CD4-positive, alpha-beta T cell treated with Interleukin-21 for 1 hour (primary cell): ENCODE data around the gene MFN1.
A peak's percentile ranks its signal among the peaks of the same experiment; 100 is the strongest.
"Not testable (repeated sequence)": the region's sequence is repeated elsewhere in the genome, so short reads cannot be mapped to it uniquely, and the experiment has no call there.

Experiments
- DNase-seq: peaks from one replicate; pipeline ENCODE4 v3.0.0-alpha.2; 2020

Gene MFN1

DNA sequence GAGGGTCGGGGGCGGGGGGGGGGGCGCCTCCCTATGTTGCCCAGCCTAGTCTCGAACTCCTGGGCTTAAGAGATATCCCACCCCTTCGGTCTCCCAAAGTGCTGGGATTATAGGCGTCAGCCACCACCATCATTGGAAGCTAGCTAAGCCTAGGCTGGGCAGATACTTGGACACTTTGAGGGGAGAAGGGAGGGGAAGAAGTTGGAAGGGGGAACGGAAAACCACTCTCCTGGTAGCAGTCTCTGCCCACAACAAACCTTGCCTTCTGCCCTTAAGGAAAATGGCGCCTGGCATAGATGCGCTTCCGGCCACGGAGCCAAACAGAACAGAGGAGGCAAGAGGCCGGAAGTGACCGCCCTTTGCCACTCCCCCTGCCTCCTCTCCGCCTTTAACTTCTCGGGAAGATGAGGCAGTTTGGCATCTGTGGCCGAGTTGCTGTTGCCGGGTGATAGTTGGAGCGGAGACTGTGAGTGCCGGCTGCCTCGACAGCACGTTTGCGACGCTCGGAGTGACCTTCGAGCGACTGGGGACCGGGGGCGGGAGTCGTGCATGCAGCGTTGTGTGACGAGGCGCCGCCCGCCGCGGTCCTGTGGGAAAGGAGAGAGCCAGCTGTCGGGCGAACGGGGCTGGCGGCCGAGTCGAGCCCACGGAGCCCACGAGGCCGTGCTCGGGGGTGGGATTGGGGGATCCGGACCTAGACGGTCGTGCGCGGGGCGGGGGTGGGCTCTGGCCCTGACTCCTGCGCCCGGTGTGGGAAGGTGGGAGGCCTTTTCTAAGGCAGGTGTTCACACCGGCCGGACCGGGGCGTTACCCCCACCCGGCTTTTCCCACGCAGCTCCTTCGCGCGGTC, at the start of gene MFN1:
Gene MFN1, plus strand, starts transcription at position 365 of the 850 bp plus-strand sequence. CDS start 1,143 bp downstream, outside the sequence.
- DNase-seq = peak; percentile 92

DNA sequence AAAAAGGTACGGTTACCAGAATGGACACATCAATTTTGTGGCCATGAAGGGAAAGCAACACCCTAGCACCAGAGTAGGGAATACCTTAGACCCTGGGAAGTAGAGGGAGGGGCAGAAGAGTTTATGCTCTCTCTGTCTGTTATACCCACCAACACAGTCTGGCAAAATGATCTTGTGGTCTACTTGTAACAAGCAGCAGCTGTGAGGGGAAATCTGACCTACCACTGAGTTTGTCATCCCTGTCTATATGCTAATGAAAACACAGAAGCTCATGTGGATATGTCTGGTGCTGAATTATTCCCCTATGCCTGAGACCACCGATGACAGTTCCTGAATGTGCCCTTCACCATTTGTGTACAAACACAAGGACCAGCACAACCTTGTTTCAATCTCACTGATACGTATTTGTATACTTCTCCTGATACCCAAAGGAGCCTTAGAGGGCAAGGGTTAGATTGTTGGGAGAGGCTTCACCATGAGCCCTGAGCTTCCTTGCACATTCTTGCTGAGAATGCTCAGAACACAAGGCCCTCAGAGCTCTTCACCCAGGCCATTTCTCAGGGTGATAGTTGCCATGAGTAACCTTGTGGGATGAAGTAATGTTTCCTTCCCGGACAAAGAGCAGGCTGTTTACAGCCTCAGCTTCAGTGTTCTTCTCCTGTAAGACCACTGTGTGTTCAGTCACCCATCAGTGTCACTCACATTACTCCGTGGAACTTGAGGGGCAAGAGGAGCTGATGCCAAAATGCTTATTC, 49.4 kb upstream of the MFN1 start:
- DNase-seq = no peak

DNA sequence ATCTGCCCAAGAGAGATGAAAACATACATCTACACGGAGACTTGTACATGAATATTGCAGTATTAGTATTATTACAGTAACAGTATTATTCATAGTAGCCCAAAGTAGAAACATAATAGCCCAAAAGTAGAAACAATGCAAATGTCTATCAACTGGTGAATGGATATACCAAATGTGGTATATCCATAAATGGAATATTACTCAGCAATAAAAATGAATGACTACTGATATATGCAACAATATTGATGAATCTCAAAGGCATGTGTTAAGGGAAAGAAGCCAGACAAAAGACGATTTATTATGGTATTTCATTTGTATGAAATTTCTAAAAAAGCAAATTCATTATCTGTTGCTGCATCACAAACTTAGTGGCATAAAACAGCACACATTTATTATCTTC, 48.2 kb upstream of the MFN1 start:
- DNase-seq = no peak

- DNase-seq = no peak
Measured at GRCh38 chr3:179299999-179300613, 47.4 kb upstream of the MFN1 start.

DNA sequence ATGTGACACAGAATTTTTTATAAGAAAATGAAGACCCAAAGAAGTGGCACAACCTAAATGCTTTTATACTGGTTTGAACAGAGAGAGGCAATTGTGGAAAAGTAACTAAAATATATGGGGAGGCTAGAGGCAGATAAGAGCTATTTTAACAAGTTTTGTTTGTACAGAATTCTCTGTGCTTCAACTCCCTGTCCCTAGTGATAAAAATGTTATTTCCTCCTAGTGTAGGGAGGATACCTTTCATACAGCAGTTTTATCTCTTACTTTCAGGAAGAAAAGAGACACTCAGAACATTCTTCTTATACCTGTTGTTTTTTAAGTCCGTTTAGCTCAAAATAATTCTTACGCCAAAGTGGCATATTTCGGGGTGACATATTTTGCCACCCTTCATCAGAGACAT, 45.9 kb upstream of the MFN1 start:
- DNase-seq = no peak

DNA sequence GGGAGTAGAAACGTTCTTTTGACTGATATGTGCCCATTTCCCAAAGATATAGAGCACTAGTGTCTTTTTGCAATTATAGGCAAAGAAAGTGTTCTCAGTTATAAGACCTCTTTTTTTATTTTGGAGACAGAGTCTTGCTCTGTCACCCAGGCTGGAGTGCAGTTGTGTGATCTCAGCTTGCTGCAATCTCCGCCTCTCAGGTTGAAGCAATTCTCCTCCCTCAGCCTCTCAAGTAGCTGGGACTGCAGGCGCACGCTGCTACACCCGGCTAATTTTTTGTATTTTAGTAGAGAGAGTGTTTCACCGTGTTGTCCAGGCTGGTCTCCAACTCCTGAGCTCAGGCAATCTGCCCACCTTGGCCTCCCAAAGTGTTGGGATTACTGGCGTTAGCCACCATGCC, 45.4 kb upstream of the MFN1 start:
- DNase-seq = no peak

- no peak for DNase-seq
Measured at GRCh38 chr3:179304605-179305004, 42.9 kb upstream of the MFN1 start.

- not testable (repeated sequence) for DNase-seq
Measured at GRCh38 chr3:179307362-179307761, 40.1 kb upstream of the MFN1 start.

- DNase-seq = no peak
Measured at GRCh38 chr3:179308001-179308400, 39.5 kb upstream of the MFN1 start.

DNA sequence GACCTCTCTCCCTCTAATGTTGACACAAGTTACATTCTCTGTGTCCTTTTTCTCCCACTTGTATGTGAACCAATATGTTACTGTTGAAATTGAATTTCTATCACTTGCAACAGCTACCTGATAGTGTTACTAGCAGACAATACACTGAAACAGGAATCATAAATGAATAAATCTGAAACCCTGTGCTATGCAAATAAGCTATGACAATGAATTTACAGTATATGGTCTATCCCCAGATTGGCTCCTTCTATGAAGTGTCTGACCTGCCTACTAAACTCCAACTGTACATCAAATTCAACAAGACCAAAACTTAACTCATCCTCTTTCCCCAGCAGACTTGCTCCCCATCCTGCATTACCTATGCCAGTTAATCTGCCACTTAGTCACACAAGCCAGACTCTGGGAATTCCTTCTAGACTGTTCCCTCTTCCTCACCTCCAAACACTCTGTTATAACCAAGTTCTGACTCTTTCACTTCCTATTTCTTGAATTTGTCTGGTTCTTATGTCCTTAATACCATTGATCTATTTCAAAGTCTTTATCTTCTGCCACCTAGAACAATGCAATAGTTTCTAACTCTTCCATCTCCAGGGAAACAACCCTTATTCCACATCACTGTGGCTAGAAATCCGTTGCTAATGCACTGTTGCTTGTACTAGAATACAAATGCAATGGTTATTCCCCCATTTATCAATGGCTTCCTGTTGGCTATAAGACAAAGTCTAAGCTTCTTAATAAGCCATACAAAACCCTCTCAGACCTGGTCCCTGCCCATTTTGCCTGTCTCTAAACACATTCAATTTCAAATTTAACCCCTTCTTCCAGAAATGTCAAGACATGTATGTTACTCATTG, 38.1 kb upstream of the MFN1 start:
- no peak for DNase-seq

DNA sequence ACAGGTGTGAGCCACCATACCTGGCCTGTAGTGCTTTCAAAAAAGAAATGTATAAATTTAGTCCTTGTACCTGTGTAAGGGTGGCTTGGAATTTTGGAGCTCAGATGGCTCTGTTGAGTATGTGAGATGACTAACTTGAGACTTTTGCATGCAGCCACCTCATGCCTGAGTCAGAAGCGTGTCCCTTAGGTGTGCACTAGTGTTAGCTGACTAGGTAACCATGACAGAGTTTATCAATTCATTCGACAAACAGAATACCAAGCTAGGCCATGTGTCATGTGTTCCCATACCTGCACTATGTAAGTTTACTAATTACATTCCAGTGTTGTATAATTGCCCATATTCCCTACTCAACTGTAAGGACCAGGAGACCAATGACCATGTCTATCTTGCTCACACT, 28.6 kb upstream of the MFN1 start:
- DNase-seq = no peak

DNA sequence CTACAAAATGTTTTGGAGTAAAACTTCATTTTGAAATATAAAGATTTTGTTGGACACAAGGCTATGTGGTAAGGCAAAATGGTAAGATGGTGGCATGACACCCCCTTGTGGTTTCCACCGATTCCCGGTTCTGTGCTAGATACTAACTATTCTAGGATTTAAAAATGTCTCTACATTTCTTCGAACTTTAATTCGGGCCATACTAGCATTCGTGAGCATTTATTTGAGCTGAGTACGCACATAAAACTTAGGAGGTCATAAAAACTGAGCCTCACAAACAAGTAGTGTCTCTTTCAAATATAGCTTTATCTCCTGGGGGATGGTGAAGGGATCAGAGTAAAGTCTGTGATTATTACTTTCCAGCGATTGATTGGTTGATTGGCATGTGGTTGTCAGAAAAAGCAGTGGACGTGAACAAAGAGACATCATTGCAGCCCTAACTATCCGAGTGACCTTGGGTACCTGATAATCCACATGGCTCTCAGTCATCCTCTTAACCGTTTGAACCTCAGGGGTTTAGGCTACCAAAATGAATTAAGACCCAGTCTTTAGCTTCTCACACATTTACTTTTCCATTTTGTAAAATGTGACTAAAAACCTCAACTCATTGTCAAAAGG, 25.7 kb upstream of the MFN1 start:
- DNase-seq = peak; percentile 27

DNA sequence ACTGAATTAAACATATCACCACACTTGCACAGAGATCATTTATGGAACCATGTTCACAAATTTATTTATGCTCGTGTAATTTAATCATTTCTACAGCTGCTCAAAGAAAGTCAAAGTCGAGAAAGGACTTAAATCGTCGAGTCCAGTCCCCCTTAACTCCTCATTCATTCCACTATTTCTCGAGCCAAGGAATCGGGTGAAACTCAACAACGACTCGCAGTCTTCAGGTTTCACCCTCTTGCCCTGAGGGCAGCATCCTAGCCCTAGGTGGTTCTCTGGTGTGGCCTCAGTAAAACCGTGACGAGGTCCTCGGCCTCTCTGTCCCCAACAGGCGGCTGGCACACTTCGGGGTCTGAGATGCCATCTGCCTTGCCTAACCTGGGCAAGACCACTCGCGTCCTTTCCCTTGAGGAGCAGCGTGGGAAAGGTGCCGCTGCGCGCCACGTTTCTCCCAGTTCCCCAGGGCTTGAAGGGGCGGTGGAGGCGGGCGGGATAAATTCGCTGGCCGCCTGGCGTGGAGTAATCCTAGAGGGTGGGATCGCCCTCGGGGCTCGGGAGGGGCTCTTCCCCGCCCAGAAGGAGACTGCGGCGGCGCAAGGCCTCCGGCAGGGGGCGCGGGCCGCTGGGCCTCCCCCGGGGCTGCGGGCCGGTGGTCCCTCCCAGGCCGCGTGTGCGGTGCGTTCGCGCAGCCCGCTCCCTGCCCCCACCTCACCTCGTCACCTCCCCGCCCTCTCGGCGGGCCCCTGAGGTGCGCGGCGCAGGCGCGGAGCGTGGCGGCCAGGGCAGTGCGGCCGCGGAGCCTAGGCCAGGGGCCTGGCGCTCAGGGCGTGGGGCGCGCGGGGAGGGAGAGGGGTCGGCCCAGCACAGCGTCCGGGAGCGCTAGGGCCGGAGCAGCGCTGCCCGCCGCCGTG, 25.0 kb upstream of the MFN1 start, which contains the start of gene ZNF639:
Gene ZNF639, plus strand, starts transcription at position 746 of the 911 bp plus-strand sequence. CDS start 5,263 bp downstream, outside the sequence.
- peak; percentile 90 for DNase-seq

GRCh38 chr3:179323197-179324110, 24.1 kb upstream of the MFN1 start:
- peak; percentile 69 for DNase-seq

DNA sequence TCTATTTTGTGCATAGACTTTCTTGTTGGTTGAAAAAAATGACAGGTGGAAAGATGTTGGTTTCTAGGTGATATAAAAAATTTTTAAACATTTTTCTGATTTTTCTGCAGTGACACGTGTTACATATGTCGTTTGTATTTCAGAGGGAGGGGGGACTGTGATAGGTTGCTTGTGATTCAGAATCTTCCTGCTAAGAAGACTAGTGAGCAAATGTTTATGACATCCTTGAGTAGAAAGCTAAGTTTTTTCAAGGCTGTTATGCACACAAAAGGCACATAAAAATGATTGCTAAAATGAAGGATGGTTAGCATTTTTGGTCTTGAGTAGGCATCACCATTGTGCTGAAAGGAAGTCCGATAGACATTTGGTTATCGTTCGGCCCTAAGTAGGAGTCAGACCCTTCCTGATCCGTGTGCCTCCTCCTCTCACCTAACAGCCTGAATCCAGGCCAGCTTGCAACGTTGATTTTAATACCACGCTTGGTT, 23.2 kb upstream of the MFN1 start:
- peak; percentile 30 for DNase-seq

DNA sequence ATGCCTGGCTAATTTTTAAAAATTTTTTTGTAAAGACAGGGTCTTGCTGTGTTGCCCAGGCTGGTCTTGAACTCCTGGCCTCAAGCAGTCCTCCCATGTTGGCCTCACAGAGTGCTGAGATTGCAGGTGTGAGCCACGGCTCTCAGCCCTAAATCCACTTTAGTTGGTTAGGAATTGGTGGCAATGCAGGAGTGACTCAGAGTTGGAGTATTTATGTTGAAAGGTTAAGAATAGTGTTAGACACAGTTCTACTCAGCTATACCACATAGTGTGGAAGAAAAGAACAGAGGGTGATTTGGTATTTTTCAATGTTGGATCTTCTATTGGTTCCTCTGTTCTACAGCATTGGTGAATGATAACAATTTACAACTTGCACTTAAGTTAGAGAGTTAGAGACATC, 17.1 kb upstream of the MFN1 start:
- DNase-seq = no peak

GRCh38 chr3:179332240-179332639, 15.3 kb upstream of the MFN1 start:
- DNase-seq = no peak

- DNase-seq = no peak
Measured at GRCh38 chr3:179333084-179333483, 14.4 kb upstream of the MFN1 start.

DNA sequence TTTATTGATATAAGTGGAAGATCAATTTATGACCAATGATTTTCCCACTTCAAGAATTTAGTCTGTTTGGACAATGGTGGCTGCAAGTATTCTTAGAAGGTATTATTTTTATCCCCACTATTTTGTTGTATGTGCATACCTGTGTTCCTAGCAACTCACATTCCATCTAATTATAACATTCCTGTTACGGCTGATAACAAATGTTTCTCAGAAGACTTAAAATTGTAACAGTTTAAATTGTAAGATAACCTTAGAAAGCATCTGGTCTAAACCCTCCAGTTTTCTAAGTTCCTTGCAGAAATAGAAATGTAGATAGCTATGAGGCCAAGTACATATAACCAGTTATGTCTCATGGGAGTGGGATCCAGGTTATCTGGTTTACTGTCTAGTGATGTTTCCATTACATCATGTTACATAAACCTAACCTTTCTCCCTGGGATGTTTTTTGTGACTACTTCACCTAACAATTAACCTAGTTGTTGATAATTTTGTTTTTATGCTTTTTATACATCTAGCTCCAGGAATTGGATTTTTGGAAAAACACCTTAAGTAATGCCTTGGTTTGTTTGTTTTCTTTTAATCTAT, 11.1 kb upstream of the MFN1 start:
- no peak for DNase-seq
